ENCODE measurements around the gene MYH11.
"Not testable (repeated sequence)": the region's sequence is repeated elsewhere in the genome, so short reads cannot be mapped to it uniquely, and the experiment has no call there.

MYH11 gene

DNA sequence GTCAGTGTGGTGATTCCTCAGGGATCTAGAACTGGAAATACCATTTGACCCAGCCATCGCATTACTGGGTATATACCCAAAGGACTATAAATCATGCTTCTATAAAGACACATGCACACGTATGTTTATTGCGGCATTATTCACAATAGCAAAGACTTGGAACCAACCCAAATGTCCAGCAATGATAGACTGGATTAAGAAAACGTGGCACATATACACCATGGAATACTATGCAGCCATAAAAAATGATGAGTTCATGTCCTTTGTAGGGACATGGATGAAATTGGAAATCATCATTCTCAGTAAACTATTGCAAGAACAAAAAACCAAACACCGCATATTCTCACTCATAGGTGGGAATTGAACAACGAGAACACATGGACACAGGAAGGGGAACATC, 201.3 kb downstream of the MYH11 start:
- DNase-seq = not testable (repeated sequence)

- no peak for DNase-seq
These were observed 202.2 kb downstream of the MYH11 start for GRCh38 chr16:15654591-15654990.

DNA sequence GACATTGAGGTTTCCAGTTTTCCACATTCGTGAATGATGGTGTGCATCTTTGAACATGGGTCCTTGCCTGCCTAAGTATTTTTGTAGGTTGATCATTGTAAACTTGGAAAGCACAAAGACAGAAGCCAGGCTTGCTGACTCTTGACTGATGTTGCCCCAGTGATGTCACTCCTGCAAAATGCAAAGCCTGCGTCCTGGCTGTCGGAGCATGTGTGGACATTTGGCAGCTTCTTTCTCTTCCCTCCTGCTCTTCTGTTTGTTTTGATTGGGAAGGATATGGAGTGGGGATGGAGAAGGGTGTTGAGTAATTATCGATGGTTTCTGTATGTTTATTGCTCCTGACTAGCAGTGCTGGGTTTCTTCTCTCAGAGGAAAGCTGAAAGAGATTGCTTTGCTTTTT, 203.6 kb downstream of the MYH11 start:
- no peak for DNase-seq

All from activated gamma-delta T cell treated with Interleukin-2 at 50 U/mL for 16 hours (primary cell).